OCI-LY1 (cell line): ENCODE measurements around the gene CENPS.
A peak's percentile ranks its signal among the peaks of the same experiment; 100 is the strongest.
"Not testable (repeated sequence)": the region's sequence is repeated elsewhere in the genome, so short reads cannot be mapped to it uniquely, and the experiment has no call there.

Source experiments
- H2AFZ ChIP-seq: fragments of 200-600 bp; sonication (generic), shearing (Covaris generic); 2 replicates; pipeline ENCODE4 v1.6.0; 2014; ENCODE audit warnings: antibody characterized with exemption, mild to moderate bottlenecking, low read length
- H3F3A ChIP-seq: fragments of 200-600 bp; sonication (generic), shearing (Covaris generic); 2 replicates; pipeline ENCODE4 v1.6.0; 2014; ENCODE audit warnings: mild to moderate bottlenecking, antibody characterized with exemption, low read length, moderate library complexity; ENCODE audit not compliant: insufficient read depth
- H3K27ac ChIP-seq: fragments of 200-600 bp; sonication (generic); 2 replicates; pipeline ENCODE4 v1.5.1; 2014; ENCODE audit warnings: low read length, mixed run types, mild to moderate bottlenecking, low read depth; ENCODE audit not compliant: poor library complexity, severe bottlenecking
- H3K27me3 ChIP-seq: fragments of 200-600 bp; sonication (generic); 2 replicates; pipeline ENCODE4 v1.6.0; 2014; ENCODE audit warnings: antibody characterized with exemption, mild to moderate bottlenecking, low read length, moderate library complexity; ENCODE audit not compliant: insufficient read depth
- H3K36me3 ChIP-seq: fragments of 200-600 bp; sonication (generic); 2 replicates; pipeline ENCODE4 v1.6.1; 2014; ENCODE audit warnings: mild to moderate bottlenecking, antibody characterized with exemption, low read length, moderate library complexity, mixed read lengths; ENCODE audit not compliant: insufficient read depth
- H3K4me1 ChIP-seq: fragments of 200-600 bp; sonication (generic); 2 replicates; pipeline ENCODE4 v1.5.1; 2014; ENCODE audit warnings: mild to moderate bottlenecking, low read length, moderate library complexity; ENCODE audit not compliant: insufficient read depth, severe bottlenecking
- H3K4me2 ChIP-seq: fragments of 200-600 bp; sonication (generic), shearing (Covaris generic); 2 replicates; pipeline ENCODE4 v1.6.1; 2014; ENCODE audit warnings: low read length
- H3K4me3 ChIP-seq: fragments of 200-600 bp; sonication (generic); 2 replicates; pipeline ENCODE4 v1.5.1; 2014; ENCODE audit warnings: low read length, low read depth, mild to moderate bottlenecking, mixed read lengths; ENCODE audit not compliant: poor library complexity, severe bottlenecking
- H3K79me2 ChIP-seq: fragments of 200-600 bp; shearing (Covaris generic); 2 replicates; pipeline ENCODE4 v1.6.1; 2016; ENCODE audit warnings: mixed run types, low read length, mixed read lengths; ENCODE audit not compliant: insufficient read depth
- H3K9ac ChIP-seq: fragments of 200-600 bp; sonication (generic), shearing (Covaris generic); 2 replicates; pipeline ENCODE4 v1.6.1; 2014; ENCODE audit warnings: mild to moderate bottlenecking, low read length, mixed read lengths
- H3K9me2 ChIP-seq: fragments of 200-600 bp; sonication (generic), shearing (Covaris generic); 2 replicates; pipeline ENCODE4 v1.6.1; 2014; ENCODE audit warnings: low read depth, mild to moderate bottlenecking, low read length, mixed read lengths
- H3K9me3 ChIP-seq: fragments of 200-600 bp; shearing (Covaris generic); 2 replicates; pipeline ENCODE4 v1.6.1; 2014; ENCODE audit warnings: low read length, mixed read lengths
- H4K20me1 ChIP-seq: fragments of 200-600 bp; sonication (generic), shearing (Covaris generic); 2 replicates; pipeline ENCODE4 v1.6.0; 2016; ENCODE audit warnings: mild to moderate bottlenecking, low read length; ENCODE audit not compliant: insufficient read depth
- CTCF ChIP-seq: fragments of 200-600 bp; sonication (generic), shearing (Covaris generic); IDR thresholded peaks from 2 replicates; pipeline ENCODE4 v1.5.1; 2017; ENCODE audit warnings: mild to moderate bottlenecking, antibody characterized with exemption, low read length, moderate library complexity, mixed read lengths
- EZH2 ChIP-seq: fragments of 200-600 bp; sonication (generic), shearing (Covaris generic); IDR thresholded peaks from 2 replicates; pipeline ENCODE4 v1.8.0; 2017; ENCODE audit warnings: borderline replicate concordance, mixed run types, mild to moderate bottlenecking, antibody characterized with exemption, low read length, moderate library complexity, mixed read lengths

CENPS gene

DNA sequence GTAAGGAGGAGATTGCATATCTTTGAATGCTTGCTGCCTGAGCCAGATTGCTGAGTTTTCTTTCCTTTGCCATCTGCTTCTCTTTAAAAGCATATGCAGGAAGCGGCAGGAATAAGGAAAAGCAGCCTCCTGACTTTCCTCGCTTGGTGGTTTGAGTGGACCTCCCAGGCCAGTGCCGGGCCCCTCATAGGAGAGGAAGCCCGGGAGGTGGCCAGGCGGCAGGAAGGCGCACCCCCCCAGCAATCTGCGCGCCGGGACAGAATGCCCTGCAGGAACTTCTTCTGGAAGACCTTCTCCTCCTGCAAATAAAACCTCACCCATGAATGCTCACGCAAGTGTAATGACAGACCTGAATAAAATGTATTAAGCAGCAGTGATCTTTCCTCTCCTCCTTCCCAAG, 21.1 kb downstream of the CENPS start:
- Histone ChIP-seq H3K27me3 (no peaks in the 10 kb centered on the region), H3K9me3 (no peaks in the 10 kb centered on the region), H4K20me1 (no peaks in the 10 kb centered on the region), H3F3A (no peaks in the 10 kb centered on the region), H3K4me1 (no peaks in the 10 kb centered on the region), H3K4me3 (no peak overlapping the region), H3K27ac (no peak overlapping the region), H3K9me2 (no peaks in the 10 kb centered on the region), H3K9ac (no peak overlapping the region), H3K79me2 (no peaks in the 10 kb centered on the region), H3K4me2 (no peak overlapping the region), H3K36me3 (no peaks in the 10 kb centered on the region; the same call in 1 of the 2 replicates), H2AFZ (no peak overlapping the region)
- no peak for TF ChIP-seq EZH2
- no peak for TF ChIP-seq CTCF

DNA sequence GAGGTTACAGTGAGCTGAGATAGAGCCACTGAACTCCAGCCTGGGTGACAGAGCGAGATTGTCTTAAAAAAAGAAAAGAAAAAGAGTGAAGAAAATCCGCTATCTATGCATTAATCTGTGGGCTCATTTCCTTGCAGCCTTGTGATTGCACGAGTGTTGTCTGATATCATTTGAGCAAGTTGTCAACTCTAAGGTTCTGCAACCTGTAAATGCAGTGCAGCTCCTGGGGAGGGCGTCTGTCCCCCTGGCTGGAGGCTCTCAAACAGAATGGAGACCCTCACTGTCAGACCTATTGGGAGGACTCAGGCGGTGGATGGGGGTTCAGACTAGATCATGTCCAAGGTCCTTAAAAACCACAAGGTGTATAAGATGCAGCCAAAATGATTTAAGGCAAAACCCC, 25.8 kb downstream of the CENPS start:
- Histone ChIP-seq H2AFZ (no peak overlapping the region), H3K27ac (no peak overlapping the region), H3K9ac (no peak overlapping the region), H3K4me3 (no peak overlapping the region), H4K20me1 (no peaks in the 10 kb centered on the region), H3K9me3 (no peaks in the 10 kb centered on the region), H3K9me2 (no peaks in the 10 kb centered on the region), H3K36me3 (peaks cover 23% of the 10 kb centered on the region), H3F3A (no peaks in the 10 kb centered on the region), H3K4me2 (no peak overlapping the region), H3K4me1 (no peaks in the 10 kb centered on the region), H3K79me2 (no peaks in the 10 kb centered on the region), H3K27me3 (no peaks in the 10 kb centered on the region)
- TF ChIP-seq EZH2 (no peak), CTCF (peak; percentile 14; the same call in 1 of the 2 replicates)

DNA sequence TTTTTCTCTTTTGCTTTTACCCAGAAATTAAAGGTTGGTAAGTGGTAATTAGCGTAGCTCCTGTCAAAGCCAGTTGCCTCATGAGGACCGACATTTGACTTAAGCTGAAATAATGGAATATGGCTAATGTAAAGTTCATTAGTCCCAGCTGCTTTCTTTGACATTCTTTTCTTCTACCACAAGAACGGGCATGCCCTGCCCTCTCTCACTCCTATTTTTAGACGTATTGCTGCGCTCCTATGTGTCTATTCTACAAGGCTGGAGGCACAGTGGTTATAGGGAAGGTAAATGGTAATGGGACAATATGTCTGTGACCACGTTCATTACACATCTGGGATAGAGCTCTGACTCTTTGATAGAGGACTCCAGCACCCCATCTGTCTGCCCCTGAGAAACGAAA, 26.4 kb downstream of the CENPS start:
- H4K20me1 ChIP-seq: no peaks in the 10 kb centered on the region
- no peaks in the 10 kb centered on the region for H3K79me2 ChIP-seq
- no peaks in the 10 kb centered on the region for H3K9me3 ChIP-seq
- peaks cover 30% of the 10 kb centered on the region for H3K36me3 ChIP-seq
- no peak overlapping the region for H3K9ac ChIP-seq
- no peak overlapping the region for H3K4me2 ChIP-seq
- H3K4me3 ChIP-seq: no peak overlapping the region
- no peaks in the 10 kb centered on the region for H3F3A ChIP-seq
- H2AFZ ChIP-seq: no peak overlapping the region
- H3K27ac ChIP-seq: no peak overlapping the region
- TF ChIP-seq EZH2: no peak
- TF ChIP-seq CTCF: no peak
- no peaks in the 10 kb centered on the region for H3K27me3 ChIP-seq
- no peaks in the 10 kb centered on the region for H3K9me2 ChIP-seq
- no peaks in the 10 kb centered on the region for H3K4me1 ChIP-seq

GRCh38 chr1:10457462-10457861, 27.2 kb downstream of the CENPS start:
- H3K9ac ChIP-seq, H3K27ac ChIP-seq, H3K4me1 ChIP-seq: not testable (repeated sequence)

More at GRCh38 chr1:10457462-10457861, 27.2 kb downstream of the CENPS start:
- H3K4me3 ChIP-seq, H3K9me3 ChIP-seq, H3K4me2 ChIP-seq, H3K9me2 ChIP-seq, H3K27me3 ChIP-seq, H4K20me1 ChIP-seq, H3K79me2 ChIP-seq, H2AFZ ChIP-seq, H3F3A ChIP-seq: not testable (repeated sequence)
- H3K36me3 ChIP-seq: peaks cover 38% of the 10 kb centered on the region
